HG02852 (cell line): ENCODE results near the gene MYO1B.

Source experiments
- ATAC-seq: cut with Tn5 transposase; IDR thresholded peaks from one replicate; pipeline ENCODE4 v1.9.1; 2021; ENCODE audit warnings: mild to moderate bottlenecking, moderate library complexity; ENCODE audit not compliant: unreplicated experiment

Gene MYO1B

DNA sequence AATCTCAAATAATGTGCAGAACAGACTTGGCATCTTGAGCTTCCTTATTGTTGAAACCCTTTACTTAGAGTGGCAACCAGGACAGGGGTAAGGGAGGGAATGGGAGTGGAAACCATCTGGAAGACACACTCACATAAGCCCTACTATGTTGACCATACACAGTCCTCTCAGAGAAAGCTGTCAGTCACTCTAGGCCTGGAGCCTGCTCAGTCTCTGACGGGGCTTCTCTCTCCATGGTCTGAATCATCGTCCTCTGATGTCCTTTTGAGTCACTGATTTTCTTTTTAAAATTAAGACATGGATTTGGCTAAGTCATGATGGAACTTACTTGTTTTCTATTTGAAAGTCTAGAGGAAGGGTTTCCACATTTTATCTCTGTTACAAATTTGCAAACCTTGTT lies 74.0 kb downstream of the MYO1B start:
- ATAC-seq = no peak

DNA sequence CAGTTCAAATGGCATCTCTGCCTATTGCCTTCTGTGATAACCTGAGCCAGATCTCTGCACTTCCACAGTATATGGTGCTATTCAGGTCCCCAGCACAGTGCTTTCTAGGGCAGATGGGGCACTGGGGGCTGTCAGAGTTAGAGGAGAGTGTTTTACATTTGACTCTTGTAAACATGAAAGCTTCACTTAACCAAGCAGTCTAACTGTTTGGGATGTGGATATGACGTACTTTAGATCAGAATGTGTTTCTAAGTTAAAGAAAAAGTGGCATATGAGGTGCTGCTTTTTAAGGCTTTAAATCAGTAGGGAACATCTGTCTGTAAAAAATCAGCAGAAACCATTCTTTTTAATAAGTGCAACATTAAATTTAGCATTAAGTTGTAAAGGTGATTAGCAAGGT lies 75.7 kb downstream of the MYO1B start:
- no peak for ATAC-seq

DNA sequence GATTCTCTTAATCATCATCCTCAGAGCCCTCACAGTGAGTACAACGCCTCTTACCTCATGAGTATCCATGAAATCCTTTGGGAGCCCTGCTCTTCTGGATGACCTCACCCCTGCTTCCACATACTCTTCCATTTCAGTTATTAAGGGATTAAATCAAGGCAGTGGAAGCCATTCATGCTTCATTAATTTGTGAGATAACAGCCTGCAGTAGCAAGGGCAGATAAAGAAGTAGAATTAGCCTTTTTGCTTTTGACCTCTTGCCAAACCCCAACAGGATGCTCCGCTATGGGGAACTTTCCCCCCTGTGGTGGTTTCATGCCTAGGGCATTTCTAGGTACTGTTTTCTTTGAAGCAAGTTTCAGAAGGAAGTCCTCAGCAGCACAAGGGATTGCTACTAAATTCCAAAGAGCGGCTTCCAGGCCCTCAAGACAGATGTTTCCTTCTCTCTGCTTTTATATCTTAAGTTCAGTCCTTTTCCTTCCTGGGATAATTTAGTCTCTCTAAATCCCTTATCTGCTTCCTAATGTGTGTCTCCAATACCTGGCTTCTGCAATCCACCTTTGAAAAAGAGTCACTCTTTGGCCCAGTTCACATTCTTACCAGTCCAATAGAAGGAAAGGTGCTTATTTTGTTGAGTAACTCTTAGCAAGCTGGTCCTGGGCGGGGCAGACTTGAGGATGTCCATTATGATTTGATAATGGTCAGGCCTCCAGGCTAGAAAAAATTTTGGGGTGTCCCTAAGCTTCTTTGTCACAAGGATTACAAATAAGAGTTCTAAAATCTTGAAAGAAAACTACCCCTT lies 76.9 kb downstream of the MYO1B start:
- ATAC-seq = peak; percentile 75

DNA sequence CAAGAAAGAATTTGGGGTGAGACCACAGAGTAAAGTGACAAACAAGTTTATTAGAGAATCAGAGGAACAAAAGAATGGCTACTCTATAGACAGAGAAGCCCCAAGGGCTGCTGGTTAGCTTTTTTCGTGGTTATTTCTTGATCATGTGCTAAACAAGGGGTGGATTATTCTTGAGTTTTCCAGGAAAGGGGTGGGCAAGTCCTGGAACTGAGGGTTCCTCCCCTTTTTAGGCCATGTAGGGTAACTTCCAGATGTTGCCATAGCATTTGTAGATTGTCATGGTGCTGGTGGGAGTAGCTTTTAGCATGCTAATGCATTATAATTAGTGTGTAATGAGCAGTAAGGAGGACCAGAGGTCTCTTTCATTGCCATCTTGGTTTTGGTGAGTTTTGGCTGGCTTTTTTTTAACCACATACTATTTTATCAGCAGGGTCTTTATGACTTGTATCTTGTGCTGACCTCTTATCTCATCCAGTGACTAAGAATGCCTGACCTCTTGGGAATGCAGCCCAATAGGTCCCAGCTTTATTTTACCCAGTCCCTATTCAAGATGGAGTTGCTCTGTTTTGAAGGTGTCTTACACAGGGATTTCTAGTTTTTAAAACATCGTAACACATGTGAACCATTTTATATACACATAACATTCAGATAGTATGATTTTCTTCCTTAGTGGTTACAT lies 77.8 kb downstream of the MYO1B start:
- no peak for ATAC-seq

DNA sequence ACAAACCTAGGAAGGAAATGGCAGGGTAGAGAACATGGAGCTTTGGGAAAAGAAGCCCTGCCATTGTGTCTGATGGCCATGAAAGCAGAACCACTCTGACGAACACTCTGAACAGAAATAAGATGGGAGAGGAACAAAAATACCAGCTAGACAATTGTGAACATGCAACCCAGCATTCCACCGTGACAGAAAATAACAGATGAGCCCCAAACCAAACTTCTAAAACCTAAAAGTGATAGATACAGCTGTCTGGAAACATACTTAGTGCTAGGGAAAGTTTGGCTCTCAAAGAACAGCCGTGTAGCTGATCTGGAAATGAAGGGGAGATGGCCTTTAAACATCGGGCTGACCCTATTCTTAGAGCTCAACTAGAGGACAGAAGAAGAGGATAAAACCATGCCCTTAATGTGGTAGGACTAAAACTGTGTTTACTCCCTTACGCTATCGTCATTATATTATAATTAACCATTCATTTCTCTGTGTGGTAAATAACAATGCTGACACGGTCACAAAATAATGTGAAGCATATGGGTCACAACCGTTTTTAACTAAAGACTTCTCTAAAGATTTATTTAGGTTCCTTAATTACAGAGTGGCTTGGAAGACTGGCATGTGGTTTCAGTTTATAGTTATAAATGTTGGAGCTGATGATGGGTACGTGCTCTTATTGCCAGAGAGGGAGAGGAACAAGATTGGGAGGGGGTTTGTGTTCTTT lies 80.6 kb downstream of the MYO1B start:
- ATAC-seq = no peak

DNA sequence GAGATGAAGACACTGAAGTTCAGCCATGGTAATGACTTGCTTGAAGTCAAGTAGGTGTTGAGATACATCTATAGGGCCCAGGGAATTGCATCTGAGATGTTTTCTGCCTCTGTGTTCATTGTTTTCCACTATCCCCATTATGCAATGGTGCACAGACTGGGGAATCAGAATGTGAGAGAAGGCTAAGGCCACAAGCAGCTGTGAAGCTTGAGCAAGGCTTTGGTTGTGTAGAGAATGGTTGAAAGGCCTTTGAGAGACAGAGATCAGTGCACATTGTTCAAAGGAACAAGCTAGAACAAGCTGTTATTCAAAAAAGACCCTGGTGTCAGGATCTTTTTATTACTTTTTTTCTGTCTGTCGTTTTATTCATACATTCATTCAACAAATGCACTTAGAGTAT lies 82.3 kb downstream of the MYO1B start:
- no peak for ATAC-seq

DNA sequence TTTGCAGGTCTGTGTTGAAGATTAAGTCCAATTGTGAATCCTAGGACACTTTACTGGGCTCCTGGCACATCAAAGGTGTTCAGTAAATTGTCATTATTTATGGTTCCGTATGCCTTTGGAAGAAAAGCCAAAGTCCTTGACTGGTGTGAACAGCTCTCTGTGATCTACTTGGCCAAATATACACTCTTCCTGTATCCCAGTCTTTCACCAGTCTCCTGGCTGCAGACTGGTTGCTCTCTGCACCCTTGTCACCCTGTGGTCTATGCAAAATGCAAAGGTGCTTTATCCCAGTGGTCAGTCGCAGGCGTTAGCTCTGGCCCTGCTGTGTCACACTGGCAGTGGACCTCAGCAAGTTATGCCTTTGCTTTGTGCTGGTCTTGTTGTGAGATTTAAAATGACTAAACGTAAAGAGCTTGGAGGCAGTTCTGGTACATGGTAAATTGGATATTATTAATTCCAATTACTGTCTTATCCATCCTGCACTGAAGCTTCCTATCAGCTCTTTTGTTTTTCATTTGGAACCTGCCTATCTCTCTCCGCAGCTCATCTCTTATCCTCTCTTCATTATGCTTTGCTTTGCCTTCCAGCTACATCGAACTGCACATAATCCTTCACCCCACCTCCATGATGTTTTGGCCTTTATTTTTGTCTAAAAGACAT lies 83.1 kb downstream of the MYO1B start:
- no peak for ATAC-seq

DNA sequence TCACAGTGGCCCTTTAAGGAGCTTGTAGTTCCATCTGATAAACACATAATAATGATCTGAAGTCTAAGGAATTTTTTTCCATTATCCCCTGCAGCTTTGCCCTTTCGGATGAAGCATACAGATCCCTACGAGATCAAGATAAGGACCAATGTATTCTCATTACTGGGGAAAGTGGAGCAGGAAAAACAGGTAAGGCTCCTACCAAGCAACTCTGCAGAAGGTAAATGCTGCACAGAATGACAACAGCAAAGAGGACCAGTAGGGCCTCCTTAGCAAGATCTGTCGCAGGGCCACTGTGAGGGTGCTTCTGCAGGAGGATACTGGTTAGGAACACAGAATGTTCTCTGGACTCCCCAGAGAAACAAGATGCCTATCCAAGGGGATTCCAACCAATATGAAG lies 84.6 kb downstream of the MYO1B start:
- ATAC-seq = no peak

DNA sequence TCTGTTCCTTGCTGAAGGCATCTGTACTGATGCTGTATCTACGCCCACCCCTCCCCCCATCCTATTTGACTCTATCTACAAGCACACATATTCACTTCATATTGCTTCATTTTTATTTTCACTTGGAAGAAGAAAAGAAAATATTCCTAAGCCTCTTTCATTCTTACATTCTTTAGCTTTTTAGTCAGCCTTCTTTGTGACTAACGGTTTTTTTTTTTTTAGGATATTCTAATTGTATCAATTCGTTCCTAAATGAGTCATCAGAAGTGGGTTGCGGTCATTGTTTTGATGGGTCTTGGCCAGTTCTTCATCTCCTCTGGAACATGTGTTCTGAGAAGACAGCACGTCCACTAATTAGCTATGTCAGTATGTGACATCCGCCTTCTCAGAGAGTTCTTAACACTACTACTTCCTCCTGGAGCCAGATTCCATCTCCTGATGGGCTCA lies 88.7 kb downstream of the MYO1B start:
- no peak for ATAC-seq

DNA sequence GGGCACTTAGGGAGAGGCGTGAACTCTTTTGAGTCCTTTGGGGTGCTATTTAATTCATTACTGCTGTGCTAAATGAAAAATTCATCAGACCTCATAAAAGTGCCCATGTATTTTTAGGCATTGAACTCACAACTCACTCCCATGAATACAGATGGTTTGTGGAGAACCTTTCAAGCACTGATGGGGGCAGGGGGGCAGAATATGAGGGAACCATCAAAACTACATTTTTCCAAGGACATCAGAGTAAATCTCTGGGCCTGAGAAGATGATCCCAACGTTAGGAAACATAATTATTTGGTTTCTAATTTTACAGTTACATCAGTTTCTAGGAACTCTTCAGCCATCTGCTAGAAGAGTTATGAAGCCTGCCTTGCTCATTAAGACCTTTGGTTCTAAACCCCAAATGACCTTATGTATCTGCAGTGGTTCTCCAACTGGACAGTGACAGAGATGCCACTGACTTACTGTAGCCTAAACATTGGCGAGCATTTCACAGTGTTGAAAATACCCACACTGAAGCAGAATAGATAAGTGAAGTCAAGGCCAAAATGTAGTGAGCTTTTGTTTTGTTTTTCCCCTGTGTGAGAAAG lies 90.8 kb downstream of the MYO1B start:
- no peak for ATAC-seq

DNA sequence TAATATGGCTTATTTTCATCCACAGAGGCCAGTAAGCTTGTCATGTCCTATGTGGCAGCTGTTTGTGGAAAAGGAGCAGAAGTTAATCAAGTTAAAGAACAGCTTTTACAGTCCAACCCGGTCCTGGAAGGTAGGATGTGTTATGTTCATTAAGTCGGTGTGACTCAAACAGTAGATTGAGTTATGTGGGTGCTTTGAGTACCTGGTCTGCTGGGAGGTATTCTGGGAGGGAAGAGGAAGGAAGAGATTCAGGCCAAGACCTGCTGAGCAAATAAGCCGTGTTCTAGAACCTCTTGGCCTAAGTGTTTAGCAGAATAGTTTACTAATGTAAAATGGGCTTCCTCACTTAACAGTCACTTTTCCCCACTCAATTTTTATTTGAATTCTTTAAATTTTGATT lies 96.2 kb downstream of the MYO1B start:
- ATAC-seq = no peak

DNA sequence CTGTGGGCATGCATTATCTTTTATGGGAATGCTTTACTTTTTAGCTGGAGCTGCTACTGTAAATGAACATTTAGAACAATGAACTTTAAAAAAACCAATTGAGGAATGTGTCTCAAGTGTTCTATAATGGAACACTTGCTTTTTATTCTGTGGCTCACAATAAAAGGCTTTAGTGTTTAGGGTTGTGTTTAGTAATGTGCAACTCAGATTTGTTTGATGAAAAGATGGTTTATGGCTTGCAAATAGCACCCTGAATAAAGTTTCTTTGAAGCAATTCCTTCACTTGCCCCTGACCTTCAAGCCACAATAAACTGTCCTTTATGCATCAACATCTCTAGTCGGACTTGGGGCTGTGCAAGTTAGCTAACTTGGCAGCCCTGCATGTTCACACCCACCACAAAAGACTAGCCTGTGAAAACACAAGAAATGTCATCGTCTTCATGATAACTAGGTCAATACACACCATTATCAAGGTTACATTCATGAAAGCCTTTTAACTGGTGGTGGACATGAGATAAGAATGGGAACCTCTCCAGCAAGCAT lies 98.7 kb downstream of the MYO1B start:
- no peak for ATAC-seq

DNA sequence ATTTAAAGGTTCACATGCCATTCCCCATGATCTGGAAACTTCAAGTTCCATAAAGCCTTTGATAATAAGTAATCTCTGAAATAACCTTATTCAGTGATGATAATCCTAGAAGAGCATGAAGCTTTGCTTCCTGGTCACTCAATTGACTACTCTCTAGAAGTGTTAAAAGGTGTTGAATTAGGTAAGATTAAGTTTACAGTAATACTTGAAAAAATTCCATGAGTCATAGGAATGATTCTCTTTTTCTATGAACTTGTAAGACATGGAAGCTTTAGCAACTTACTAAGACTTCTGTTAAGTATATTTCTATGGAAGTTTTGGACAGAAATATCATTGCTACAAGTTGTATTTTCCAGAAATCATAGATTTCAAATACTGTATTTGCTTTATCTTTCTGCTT lies 100.6 kb downstream of the MYO1B start:
- ATAC-seq = no peak

DNA sequence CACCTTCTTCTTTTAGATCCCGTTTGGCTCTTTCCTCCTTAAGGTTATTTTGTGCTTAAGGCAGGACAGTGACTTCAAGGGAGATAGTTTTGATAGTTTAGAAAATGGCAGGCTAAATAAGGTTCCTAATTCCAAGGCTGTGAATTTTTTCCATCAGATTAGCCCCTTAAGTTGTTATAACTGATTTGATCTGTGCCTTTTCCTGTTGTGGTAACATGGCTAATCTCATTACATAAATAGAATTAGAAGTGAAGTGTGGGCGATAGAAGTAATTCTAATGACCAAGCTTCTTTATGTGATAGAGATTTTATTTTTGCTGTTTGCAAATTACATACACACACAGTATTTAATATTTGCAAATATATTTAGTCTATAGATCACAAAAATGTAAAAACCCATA lies 102.0 kb downstream of the MYO1B start:
- ATAC-seq = no peak

DNA sequence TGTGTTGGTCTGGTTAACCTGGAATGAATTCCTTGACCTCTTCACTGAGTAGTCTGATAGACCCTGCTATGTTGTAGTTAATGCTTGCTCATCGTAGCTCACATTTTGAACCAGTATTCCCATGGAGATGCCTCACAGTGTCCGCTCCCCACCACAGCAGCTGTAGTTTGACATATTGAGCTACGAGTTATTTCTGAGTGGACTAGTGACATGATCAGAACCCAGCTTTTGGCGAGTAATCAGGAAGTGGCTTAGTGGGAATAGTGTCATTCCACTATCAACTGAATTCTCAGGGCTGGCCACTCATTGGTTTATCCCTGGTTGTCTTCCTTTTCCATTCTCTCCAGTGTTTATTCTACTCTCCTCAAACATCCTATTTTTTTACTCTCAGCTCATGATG lies 102.7 kb downstream of the MYO1B start:
- ATAC-seq = no peak

DNA sequence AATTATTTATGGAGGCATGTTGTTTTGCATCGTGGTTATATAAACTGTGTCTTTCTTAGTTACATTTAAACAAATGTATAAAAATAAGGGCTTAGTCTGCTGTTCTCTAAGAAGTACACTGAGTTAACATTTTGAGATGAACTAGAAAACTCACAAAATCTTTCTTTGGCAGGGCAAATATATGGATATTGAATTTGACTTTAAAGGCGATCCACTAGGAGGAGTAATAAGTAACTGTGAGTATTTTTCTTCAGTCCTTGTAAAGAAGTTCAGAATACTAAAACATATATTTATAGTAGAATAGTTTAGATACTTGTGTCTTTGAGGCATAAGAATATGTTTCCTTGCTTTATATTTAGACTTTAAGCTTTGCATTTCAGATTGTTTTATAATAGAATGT lies 104.8 kb downstream of the MYO1B start:
- ATAC-seq = no peak

DNA sequence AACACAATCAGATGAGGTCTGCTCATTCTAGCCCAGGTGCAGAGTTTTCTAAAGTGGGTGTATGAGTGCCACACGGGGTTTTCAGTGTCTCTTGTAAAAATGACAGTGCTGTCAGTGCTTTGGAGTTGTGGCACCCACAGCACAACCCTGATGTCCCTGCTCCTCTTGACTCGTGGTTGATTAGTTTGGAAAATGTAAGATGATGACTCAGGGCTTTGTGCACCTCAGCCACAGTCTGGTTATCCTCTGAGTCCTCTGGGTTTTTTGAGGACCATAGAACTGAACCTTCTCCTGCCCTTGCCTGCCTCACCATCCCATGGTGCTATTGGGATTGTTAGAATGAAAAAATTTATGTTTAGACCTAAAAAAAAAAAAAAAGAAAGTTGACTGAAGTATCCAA lies 105.6 kb downstream of the MYO1B start:
- no peak for ATAC-seq

DNA sequence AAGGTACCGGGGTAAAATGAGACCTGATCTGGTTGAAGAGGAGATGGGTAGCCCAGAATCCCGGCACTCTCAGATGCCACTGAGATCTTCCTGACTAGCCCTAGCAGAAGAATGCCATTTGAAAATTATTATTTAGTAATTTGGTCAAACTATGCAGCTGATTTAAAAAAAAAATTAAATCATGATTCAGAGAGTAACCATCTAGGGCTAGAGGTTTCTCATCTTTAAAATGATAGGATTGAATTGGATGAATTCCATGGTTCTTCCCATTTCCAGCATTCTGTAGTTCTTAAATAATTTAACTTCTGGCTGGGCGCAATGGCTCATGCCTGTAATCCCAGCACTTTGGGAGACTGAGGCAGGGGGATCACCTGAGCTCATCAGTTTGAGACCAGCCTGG lies 106.1 kb downstream of the MYO1B start:
- no peak for ATAC-seq

DNA sequence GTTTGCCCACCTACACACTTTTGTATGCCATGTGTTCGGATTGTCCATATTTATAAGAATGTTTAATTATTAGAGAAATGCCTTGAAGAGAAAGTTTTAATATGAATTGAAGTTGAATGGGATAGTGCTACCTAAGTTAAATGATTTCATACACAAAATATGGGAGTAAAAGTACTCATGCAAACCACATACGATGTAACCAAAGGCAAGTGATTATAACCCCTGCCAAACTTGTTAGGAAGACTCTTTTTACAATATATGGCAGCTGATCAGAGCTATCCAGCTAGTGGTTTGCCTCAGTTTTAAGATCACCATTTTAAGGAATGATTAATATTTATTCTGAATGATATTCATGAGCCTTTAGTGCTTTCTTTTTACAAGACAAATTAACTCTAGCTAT lies 106.7 kb downstream of the MYO1B start:
- ATAC-seq = no peak

DNA sequence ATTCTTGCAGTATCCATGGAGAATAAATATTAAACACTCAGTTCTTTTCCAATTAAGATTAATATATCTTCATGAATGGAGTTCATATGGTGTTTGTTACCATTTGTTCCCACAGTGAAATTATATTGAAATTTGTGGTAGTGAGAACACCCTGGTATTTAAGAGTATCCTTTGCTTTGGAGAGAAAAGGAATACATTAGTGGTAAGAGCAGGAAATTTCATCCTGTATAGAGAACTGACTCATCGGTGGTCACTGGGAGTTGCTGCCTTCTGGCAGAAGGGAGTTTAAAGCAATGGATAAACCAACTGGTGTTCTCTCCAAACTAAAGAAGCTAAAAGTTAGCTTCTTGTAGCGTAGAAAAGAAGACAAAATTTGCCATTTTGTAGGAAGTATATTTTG lies 107.3 kb downstream of the MYO1B start:
- no peak for ATAC-seq
